Ishikawa (cell line): ENCODE measurements around the gene NOCT.

ENCODE experiments used
- CEBPB ChIP-seq: IDR thresholded peaks from 2 replicates; pipeline ENCODE4 v1.6.1; 2012
- CREB1 ChIP-seq: IDR thresholded peaks from 2 replicates; pipeline ENCODE4 v1.6.1; 2012; ENCODE audit warnings: low read depth
- EGR1 ChIP-seq: IDR thresholded peaks from 2 replicates; pipeline ENCODE4 v1.6.1; 2012
- EP300 ChIP-seq: IDR thresholded peaks from 2 replicates; pipeline ENCODE4 v1.6.1; 2012; ENCODE audit warnings: borderline replicate concordance
- FOXM1 ChIP-seq: IDR thresholded peaks from 2 replicates; pipeline ENCODE4 v1.6.1; 2012; ENCODE audit warnings: low read depth, borderline replicate concordance
- NFIC ChIP-seq: IDR thresholded peaks from 2 replicates; pipeline ENCODE4 v1.6.1; 2012
- RAD21 ChIP-seq: IDR thresholded peaks from 2 replicates; pipeline ENCODE4 v1.6.1; 2012; ENCODE audit warnings: low read depth
- TAF1 ChIP-seq: IDR thresholded peaks from 2 replicates; pipeline ENCODE4 v1.6.1; 2012; ENCODE audit warnings: low read depth, mild to moderate bottlenecking
- TCF12 ChIP-seq: IDR thresholded peaks from 2 replicates; pipeline ENCODE4 v1.6.1; 2012; ENCODE audit warnings: low read depth
- TEAD4 ChIP-seq: IDR thresholded peaks from 2 replicates; pipeline ENCODE4 v1.6.1; 2012
- YY1 ChIP-seq: IDR thresholded peaks from 2 replicates; pipeline ENCODE4 v1.6.1; 2012; ENCODE audit warnings: low read depth
- ZBTB7A ChIP-seq: IDR thresholded peaks from 2 replicates; pipeline ENCODE4 v1.6.1; 2012; ENCODE audit warnings: low read depth
- TF ChIP-seq, protein P1 (sequence below): IDR thresholded peaks from 2 replicates; pipeline ENCODE4 v1.6.1; 2012; ENCODE audit warnings: low read depth, mild to moderate bottlenecking
- TF ChIP-seq, protein P2 (sequence below): IDR thresholded peaks from 2 replicates; pipeline ENCODE4 v1.6.1; 2012
- TF ChIP-seq, protein P3 (sequence below): IDR thresholded peaks from 2 replicates; pipeline ENCODE4 v1.6.1; 2012

The NOCT gene, protein sequence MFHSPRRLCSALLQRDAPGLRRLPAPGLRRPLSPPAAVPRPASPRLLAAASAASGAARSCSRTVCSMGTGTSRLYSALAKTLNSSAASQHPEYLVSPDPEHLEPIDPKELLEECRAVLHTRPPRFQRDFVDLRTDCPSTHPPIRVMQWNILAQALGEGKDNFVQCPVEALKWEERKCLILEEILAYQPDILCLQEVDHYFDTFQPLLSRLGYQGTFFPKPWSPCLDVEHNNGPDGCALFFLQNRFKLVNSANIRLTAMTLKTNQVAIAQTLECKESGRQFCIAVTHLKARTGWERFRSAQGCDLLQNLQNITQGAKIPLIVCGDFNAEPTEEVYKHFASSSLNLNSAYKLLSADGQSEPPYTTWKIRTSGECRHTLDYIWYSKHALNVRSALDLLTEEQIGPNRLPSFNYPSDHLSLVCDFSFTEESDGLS

DNA sequence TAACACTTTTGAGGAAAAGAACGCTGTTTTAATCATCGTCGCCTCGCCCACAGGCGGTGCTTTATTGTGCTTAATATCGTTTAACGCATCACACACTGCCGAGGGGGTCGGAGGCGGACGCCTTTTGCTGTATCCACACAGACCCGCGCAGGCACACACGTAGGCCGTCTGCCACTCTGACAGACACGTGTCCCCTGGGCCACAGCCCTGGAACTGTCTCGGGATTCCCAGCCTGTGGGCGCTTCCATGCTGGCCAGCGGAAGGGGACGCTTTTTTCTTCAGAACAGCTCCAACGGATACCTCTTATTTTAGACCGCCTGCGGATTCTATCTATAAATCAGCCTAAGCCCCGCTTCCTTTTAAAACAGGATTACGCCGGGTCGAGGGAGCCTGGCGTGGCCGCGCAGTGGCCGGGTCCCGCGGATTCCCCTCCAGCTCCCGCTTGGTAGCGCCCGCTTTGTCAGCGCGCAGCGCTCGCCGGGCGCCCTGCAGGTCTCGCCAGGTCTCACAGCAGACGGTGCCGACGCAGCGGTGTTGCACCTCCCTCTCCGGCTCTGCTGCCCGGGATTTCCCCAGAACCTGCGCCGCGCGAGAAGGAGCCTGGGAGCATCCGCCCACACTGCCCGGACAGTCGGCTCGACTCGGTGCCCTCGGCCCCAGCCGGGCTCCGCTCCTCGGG is at the start of gene NOCT:
TSS of gene NOCT (plus strand) at position 513 of the 679 bp plus-strand sequence. CDS start 201 bp downstream, outside the sequence.
- TF ChIP-seq CREB1 (peak; percentile 62), YY1 (peak; percentile 26; the same call in 1 of the 2 replicates), EGR1 (peak; percentile 81), FOXM1 (no peak), TCF12 (peak; percentile 66; the same call in 1 of the 2 replicates), TAF1 (peak; percentile 99), TEAD4 (0 out of 2 replicates have a peak, but pooled peaks have one; percentile 53), EP300 (peak; percentile 59; the same call in 1 of the 2 replicates), RAD21 (no peak), CEBPB (no peak), NFIC (peak; percentile 15), ZBTB7A (no peak)
- TF ChIP-seq, protein P1, sequence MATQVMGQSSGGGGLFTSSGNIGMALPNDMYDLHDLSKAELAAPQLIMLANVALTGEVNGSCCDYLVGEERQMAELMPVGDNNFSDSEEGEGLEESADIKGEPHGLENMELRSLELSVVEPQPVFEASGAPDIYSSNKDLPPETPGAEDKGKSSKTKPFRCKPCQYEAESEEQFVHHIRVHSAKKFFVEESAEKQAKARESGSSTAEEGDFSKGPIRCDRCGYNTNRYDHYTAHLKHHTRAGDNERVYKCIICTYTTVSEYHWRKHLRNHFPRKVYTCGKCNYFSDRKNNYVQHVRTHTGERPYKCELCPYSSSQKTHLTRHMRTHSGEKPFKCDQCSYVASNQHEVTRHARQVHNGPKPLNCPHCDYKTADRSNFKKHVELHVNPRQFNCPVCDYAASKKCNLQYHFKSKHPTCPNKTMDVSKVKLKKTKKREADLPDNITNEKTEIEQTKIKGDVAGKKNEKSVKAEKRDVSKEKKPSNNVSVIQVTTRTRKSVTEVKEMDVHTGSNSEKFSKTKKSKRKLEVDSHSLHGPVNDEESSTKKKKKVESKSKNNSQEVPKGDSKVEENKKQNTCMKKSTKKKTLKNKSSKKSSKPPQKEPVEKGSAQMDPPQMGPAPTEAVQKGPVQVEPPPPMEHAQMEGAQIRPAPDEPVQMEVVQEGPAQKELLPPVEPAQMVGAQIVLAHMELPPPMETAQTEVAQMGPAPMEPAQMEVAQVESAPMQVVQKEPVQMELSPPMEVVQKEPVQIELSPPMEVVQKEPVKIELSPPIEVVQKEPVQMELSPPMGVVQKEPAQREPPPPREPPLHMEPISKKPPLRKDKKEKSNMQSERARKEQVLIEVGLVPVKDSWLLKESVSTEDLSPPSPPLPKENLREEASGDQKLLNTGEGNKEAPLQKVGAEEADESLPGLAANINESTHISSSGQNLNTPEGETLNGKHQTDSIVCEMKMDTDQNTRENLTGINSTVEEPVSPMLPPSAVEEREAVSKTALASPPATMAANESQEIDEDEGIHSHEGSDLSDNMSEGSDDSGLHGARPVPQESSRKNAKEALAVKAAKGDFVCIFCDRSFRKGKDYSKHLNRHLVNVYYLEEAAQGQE, result no peak
- TF ChIP-seq, protein P2, sequence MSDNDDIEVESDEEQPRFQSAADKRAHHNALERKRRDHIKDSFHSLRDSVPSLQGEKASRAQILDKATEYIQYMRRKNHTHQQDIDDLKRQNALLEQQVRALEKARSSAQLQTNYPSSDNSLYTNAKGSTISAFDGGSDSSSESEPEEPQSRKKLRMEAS, result peak; percentile 96
- TF ChIP-seq, protein P3, sequence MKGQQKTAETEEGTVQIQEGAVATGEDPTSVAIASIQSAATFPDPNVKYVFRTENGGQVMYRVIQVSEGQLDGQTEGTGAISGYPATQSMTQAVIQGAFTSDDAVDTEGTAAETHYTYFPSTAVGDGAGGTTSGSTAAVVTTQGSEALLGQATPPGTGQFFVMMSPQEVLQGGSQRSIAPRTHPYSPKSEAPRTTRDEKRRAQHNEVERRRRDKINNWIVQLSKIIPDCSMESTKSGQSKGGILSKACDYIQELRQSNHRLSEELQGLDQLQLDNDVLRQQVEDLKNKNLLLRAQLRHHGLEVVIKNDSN, result peak; percentile 85

DNA sequence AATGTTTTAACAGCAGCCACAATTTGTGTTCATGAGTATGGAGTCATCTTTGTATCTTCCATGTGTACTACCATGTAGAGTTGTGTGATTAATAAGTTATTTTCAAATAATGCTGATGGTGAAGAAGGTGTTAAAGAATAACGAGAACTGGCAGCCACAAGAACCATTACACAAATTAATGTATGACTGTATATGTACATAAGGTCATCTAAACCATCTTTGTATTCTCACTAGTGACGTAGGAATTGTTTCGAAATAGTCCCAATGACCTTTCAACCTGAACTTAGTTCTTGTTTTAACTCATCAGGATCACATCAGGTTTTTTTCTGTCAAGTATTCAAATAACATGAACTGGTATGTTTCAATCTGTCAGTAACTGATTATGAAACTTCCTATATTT is 48.3 kb upstream of the NOCT start:
- TF ChIP-seq NFIC, result no peak
- TF ChIP-seq EGR1, result no peak
- TF ChIP-seq, protein P3, result no peak

DNA sequence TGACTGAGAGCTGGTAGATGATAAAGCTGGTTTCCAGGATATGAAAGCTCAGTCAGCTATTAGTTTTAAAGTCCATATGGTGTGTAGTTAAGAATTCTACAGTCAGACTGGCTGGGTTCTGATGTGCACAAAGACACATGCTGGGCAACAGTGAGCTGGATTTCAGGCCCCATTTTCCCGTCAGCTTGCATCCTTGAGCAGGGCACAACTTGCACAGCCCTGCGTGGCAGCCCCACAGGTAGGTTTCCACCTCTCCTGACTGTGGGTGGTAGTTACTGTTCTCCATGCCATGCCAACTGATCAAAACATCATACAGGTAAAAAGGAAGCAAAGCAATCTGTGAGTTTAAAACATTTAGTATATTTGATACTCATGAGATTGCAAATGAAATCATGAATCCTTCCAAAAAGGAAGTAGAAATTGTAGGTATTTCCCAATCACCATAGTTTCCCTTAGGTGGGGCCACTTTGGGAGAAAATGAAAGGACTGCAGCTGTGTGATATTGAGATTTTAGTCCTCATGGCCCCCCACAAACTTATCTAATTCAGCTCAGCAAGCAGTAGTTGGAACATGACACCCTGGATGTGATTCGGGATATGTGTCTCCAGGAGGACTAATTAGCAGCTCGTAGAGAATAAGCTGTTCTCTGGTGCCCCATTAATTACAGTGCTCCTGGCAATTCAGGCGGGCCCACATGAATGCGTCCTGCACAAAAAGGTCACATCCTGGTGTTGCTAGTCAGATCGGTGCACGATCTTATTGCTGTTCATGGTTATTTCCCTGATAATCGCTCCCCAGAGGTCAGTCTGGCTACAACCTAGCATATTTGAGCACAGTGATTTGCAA is 42.4 kb upstream of the NOCT start:
- TF ChIP-seq CREB1, result no peak
- TF ChIP-seq, protein P3, result no peak
- no peak for TF ChIP-seq RAD21
- TF ChIP-seq EGR1, result no peak
- TF ChIP-seq ZBTB7A, result no peak
- TF ChIP-seq, protein P2, result no peak
- TF ChIP-seq YY1, result no peak
- TF ChIP-seq FOXM1, result no peak
- no peak for TF ChIP-seq TEAD4
- TF ChIP-seq EP300, result no peak
- TF ChIP-seq, protein P1, result no peak
- no peak for TF ChIP-seq CEBPB
- no peak for TF ChIP-seq TAF1
- no peak for TF ChIP-seq NFIC
- TF ChIP-seq TCF12, result no peak

DNA sequence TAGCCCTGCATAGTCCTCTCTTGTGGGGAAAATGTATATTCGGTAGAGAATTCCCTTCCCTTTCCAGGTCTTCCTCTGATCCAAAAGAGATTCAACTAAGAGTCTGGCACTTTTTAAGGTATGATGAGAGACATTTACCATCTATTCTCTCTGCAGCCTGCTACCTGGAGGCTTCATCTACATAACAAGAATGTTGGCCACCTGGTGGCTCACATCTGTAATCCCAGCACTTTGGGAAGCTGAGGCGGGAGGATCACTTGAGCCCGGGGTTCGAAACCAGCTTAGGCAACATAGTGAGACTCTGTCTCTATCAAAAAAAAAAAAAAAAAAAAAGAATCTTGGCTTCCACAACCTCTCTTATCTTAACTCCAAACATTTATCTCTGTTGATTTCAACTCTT is 40.4 kb upstream of the NOCT start:
- TF ChIP-seq EP300 (no peak), ZBTB7A (no peak), TAF1 (no peak), YY1 (no peak), CEBPB (no peak), TEAD4 (no peak), FOXM1 (no peak), CREB1 (no peak), TCF12 (no peak), EGR1 (no peak), RAD21 (no peak), NFIC (no peak)
- TF ChIP-seq, protein P3, result no peak
- TF ChIP-seq, protein P1, result no peak
- TF ChIP-seq, protein P2, result no peak
